Activated CD4-positive, alpha-beta T cell treated with anti-CD3 and anti-CD28 coated beads for 48 hours (primary cell): ENCODE data around the gene KRTAP19-2.
A peak's percentile ranks its signal among the peaks of the same experiment; 100 is the strongest.

ENCODE experiments used
- DNase-seq: peaks from one replicate; pipeline ENCODE4 v3.0.0-alpha.2; 2020

The KRTAP19-2 gene, protein sequence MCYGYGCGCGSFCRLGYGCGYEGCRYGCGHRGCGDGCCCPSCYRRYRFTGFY

DNA sequence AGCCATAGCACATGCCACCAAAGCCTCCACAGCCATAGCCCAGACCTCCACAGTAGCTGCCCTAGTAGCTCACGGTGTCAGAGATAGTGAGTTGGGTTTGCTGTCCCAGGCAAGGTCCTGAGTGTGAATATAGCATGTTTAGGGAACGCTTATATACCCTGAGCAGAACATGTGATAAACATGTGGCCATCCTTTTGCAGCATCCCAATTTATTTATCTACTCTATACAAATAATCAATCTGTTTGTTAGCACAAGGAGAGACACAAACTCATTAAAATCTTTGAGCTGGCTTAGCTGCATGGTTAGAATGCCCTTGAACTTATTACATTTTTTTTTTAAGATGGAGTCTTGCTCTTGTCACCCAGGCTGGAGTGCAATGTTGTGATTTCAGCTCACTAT, at the start of gene KRTAP19-2:
Gene KRTAP19-2 (minus strand): TSS at position 101 of the 400 bp plus-strand sequence. CDS start 88 bp downstream, at position 13.
- no peak for DNase-seq

DNA sequence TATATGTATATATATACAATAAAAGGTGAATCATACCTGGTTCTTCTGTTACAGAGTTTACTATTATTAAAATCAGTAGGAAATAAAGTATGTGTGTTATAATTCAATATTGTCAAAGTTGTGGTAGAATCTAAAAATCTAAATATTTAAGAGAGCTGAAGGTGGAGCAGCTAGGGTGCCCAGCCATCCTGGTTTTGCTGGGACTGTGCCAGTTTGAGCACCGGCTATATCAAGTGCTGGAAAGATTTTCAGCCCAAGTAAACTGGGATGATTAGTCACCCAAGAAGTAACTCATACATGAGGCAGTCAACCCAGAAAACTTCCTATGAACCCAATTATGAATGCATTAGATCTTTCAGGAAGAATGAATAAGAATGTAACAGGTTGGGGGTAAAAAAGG, 31.6 kb upstream of the KRTAP19-2 start:
- DNase-seq = no peak

DNA sequence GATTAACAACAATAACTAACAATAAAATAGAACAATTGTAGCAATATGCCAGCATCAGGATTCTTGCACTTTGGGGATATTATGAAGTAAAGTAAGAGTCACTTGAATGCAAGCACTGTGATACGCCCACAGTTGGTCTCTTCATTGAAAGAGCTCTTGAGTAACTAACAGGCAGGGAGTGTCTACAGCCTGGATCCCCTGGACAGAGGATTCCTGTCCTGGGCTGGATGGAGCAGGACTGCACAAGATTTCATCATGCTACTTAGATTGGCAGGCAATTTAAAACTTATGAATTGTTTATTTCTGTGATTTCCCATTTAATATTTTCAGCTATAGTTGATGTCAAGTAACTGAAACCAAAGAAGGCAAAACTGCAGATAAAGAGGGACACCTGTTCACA, 28.4 kb upstream of the KRTAP19-2 start:
- no peak for DNase-seq

DNA sequence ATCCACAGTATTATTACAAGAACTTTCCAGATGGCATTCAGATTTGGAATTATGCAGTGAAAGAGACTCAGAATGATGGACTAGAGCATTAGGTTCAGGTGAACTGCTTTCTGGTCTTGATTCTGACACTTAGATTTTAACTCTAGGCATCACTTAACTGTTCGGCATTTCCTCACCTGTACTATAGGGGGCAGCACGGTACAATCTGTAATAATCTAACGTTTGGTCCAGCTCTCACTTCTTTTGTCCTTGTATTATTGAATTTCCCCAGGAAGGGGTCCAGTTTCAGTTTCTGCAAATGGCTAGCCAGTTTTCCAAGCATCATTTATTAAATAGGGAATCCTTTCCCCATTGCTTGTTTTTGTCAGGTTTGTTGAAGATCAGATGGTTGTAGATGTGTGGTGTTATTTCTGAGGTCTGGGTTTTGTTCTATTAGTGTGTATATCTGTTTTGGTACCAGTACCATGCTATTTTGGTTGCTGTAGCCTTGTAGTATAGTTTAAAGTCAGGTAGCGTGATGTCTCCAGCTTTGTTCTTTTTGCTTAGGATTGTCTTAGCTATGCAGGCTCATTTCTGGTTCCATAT, 18.5 kb upstream of the KRTAP19-2 start:
- peak; percentile 14 for DNase-seq

DNA sequence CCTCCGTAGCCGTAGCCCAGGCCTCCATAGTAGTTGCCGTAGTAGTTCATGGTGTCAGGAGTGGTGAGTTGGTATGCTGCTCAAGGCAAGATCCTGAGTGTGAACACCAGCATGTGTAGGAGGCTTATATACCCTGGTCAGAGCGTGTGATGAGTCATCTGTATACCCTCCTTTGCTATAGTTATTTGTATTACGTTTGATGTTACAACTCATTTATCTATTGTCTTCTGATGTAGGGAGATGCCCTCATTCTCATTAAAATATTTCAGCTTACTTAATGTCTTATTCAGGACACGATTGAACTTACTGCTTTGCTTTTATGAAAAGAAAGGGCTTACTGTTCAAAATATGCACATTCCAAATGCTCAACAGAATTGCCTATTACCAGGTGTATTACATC, 14.8 kb upstream of the KRTAP19-2 start, which contains the start of gene KRTAP19-5:
Gene KRTAP19-5 (minus strand): TSS at position 101 of the 400 bp plus-strand sequence. CDS start 51 bp downstream, at position 50.
- DNase-seq = no peak

DNA sequence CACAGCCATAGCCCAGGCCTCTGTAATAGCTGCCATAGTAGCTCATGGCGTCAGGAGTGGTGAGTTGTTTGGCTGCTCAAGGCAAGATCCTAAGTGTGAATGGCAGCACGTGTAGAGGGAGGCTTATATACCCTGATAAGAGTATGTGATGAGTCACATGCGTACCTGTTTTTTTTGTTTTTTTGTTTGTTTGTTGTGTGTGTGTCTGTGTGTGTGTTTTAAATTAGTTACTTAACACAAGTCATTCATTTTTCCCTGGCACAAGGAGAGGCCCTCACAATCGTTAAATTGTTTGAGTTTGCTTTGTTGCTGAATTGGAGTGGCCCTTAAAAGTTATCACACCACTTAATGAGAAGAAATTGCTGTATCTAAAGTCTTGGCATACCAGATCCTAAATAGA, 9.8 kb upstream of the KRTAP19-2 start, which contains the start of gene KRTAP19-4:
Gene KRTAP19-4 (minus strand): TSS at position 101 of the 400 bp plus-strand sequence. CDS start 55 bp downstream, at position 46.
- DNase-seq = no peak

DNA sequence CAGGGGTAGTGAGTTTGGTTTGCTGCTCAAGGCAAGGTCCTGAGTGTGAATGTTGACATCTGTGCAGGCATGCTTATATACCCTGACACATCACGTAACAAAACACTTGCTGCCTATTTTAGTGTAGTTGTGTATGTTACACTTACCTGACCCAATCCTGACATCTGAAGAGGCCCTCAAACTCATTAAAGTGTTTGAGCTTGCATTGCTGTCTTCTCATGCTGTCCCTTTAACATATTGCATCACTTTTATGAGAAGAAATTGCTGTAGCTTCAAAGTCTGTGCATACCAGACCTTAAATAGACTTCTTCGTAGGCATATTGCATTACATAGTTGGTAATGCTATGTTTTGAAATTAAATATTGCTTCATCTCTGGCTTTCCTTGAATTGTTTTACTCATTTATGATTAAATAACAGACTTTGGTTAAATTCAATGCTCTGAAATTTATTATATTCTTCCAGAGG, 4.8 kb upstream of the KRTAP19-2 start, which contains the start of gene KRTAP19-3:
Gene KRTAP19-3 (minus strand): TSS at position 51 of the 466 bp plus-strand sequence. CDS start 56 bp downstream, outside the sequence.
- DNase-seq = no peak

DNA sequence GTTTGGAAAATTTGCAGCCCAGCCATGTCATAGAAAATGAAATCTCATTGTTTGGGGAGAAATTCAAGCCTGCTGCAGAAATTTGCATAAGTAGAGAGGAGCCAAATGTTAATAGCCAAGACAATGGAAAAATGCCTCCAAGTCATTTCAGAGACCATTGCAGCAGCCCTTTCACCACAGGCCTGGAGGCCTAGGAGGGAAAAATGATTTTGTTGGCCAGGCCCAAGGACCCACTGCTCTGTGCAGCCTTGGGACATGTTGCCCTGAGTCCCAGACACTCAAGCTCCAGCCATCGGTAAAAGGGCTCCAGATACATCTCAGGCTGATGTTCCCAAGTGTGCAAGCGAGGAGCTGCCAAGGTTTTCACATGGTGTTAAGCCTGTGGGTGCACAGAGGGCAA, 1.1 kb downstream of the KRTAP19-2 start:
- DNase-seq = no peak

DNA sequence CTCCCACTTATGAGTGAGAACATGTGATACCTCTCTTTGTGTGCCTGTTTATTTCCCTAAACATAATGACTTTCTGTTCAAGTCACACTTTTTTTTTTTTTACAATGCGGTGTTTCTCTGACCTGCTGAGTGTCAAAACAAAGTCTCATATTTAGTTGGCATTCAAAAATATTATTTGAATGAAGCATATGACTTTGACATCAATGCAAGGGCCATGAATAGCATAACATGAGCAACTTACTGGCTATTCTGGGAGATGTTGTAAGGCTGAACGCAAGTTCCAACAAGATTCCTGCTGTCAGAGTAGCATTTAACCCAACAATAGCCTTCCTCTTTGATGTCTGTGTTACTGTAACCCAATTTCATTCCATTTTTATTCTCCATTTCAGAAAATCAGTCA, 5.1 kb downstream of the KRTAP19-2 start:
- no peak for DNase-seq

DNA sequence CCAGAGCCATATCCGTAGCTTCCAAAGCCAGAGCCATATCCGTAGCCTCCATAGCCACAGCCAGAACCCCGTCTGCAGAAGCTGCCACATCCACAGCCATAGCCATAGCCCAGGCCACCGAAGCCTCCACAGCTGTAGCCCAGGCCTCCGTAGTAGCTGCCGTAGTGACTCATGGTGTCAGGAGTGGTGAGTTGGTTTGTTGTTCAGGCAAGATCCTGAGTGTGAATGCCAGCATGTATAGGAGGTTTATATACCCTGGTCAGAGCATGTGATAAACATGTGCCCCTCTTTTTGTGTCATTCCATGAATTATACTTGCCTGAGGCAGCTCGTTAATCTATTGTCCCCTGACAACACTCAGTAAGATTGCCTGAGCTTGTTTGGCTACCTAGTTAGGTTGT, 7.1 kb downstream of the KRTAP19-2 start, which contains the start of gene KRTAP19-1:
Gene KRTAP19-1 (minus strand): TSS at position 223 of the 400 bp plus-strand sequence. CDS start 50 bp downstream, at position 173.
- no peak for DNase-seq

DNA sequence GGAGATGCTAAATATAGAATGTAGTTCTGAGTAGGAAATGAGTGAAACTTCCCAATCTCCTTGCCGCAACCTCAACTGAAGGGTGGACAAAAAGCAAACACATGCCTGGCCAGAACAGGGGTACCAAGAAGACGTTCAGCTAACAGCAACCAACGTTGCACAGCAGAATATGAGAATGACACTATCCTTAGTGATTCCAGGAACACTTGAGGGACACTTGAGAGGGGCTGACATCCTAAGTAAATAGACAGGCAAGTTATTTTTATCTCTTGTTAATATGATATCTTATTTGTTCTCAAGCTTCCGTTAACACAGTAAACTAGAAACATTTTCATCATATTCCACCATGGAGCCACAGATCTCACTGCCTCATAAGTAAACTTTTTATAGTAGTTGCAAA, 8.0 kb downstream of the KRTAP19-2 start:
- DNase-seq = no peak

DNA sequence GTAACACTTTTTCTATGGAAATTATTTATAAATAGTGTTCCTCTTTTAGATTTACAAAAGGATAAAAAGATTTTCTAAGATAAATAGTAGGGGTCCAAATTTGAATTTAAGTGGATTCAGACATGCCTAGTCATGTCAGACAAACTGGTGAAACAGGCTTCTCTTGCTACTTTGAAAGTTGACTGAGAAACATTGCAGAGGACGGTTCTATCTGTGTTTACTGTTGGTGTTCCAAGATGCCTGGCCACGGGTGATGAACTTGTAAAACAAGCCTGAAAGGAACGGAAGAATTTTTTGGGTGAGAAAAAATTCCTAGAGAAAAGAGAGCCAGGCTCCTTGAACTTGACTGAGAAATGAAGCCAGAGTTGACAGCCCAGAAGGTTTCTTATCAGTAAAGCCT, 9.2 kb downstream of the KRTAP19-2 start:
- no peak for DNase-seq

DNA sequence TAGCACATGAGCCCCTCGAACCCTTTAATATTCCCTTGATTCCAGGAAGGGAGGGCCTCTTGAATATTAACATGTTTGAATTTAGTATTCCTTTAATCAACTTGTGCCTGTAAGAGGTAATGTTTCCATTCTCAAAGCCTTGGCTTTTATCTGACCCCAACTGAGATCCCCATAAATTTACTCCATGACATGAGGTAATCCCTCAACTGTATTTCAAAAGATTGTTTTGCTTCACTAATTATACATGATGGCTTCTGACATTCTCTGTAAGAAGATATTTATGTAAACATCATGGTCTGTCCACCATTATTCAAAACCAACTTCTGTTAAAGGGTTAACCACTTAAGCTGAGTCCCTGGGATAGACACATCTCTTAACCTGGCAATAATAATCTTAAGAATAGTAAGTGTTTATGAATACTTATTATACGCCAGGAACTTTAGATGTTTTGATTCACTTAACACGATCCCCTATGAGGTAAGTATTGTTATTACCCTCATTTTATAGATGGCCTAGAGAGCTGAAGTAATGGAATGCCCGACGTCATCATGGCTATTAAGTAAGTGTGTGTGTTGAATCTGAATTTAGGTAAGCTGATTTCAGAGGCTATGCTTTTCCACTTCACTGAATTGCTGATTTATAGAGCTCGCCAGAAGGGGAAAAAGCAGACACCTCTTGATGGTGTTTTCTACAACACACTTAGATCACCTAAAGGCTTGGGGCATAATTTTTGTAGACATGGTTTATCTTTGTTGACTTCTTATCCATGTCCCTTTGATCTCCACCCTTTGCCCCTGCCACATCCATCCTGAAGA, 18.1 kb downstream of the KRTAP19-2 start:
- DNase-seq = no peak

DNA sequence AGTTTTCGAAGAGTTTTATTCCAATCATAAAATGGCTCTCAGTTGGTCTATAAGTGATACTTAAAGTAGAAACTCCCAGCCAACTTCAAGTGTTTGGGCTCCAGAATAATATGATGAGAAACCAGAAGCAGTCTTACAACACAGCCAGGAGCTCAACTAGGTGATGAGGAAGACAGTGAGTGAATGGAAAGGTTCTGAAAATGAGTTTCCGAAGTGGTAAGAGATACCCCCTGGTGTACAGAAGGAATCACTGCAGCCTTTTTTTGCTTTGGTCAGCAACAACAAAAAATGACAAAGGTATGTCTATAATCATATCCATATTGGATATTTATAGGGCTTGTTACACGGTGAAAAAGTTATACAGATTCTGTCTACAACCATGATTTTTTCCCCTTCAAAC, 23.5 kb downstream of the KRTAP19-2 start:
- peak; percentile 2 for DNase-seq

DNA sequence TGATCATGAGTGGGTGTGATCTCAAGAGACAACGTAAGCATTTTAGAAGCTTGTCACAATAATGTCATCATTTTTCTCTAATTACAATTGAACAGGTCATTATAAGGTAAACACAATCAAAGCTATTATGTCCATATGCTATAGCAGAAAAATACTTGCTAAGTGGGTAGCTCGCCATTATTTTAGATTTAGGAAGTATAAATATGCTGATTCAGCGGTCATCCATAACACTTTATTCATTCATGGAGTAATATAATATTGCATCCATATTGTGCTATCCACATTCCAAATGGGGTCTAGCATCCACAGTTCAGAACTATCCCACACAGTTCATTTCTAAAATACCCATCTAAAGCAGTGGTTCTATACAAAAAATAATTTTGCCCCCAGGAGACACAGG, 38.7 kb downstream of the KRTAP19-2 start:
- no peak for DNase-seq

DNA sequence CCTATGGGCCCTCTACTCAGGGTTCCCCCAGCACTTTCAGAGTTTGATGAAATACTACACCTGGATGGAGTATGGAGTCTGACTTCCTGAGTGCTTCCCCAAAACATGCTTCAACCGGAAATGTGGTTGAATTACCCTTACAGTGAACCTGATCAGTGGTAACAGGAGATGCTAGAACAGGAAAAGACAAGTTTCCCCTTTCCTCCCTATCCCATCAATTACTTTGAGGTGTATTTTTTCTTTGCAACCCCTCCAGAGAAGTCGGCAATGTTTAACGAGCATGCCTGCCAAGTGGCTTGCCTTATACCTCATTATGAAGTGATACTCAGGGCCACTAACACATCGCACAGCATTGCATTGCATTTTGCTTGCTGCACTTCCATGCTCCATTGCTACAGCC, 40.2 kb downstream of the KRTAP19-2 start:
- no peak for DNase-seq

DNA sequence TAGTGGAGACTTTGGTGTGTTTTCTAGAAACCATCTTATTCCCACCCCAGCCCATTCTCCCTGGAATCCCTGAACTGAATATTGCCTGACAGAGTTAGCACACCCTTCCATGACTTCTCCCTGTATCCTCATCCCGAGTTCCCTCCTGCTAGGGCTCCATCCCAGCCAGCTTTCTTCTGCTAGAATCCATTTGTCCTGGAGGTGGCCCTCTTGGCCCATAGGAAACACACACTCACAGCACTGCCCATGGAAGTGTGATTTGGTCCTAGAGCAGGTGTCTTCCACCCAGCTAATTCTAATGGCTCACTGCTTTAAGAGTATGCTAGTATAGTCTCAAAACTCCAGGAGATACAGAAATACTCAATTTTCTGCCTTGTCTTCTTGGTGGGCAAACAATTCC, 43.0 kb downstream of the KRTAP19-2 start:
- no peak for DNase-seq

DNA sequence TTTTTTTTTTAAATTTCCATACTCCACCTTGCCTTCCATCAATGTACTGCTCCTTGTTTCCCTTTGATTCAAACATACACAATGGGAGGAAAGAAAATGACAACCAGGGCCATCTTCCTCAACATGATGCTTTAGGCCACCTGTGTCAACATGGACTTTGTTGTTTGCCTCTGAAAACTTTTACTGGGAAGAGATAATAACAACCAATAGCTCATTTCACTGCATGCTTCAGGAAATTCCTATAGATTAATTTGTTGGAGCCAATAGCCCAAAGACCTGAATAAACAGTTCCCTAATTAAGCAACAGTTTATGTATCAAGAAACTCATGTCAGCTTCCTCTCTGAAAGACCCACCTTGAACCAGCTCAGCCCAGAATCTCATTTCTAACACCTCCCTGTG, 44.0 kb downstream of the KRTAP19-2 start:
- no peak for DNase-seq

DNA sequence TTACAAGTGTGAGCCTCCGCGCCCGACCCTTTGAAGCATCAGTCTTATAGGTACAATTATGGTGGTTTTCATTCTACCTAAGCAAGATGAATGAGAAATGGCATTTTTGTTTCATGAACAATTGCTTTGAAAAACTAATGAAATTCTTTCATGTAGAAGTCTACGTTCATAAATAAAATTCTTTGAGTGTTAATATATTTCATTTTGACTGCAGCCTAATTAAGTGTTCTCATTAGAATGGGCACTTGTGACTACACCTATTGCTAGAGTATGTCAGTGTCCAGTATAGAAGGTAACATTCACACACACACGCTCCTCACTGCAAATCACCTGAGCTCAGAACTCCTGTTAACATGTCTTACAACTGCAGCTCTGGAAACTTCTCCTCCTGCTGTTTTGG, 47.3 kb downstream of the KRTAP19-2 start, which contains the start of gene KRTAP15-1:
Gene KRTAP15-1 (plus strand): TSS at position 301 of the 400 bp plus-strand sequence. CDS start 53 bp downstream, at position 354.
- DNase-seq = no peak
